GM13977 (cell line): ENCODE results near the gene RRAGD.
A peak's percentile ranks its signal among the peaks of the same experiment; 100 is the strongest.

ENCODE experiments used
- DNase-seq: peaks from one replicate; pipeline ENCODE4 v3.0.0; 2012; ENCODE audit warnings: low spot score
- CTCF ChIP-seq: IDR thresholded peaks from 2 replicates; pipeline ENCODE4 v1.5.1; 2012; ENCODE audit warnings: mild to moderate bottlenecking, control low read depth; ENCODE audit not compliant: insufficient read depth; ENCODE audit errors: extremely low read depth, missing control alignments
- in situ Hi-C: fragments of 300-500 bp; cut with MboI; formaldehyde crosslinking; loops from one replicate; pipeline ENCODE4 v1.12.0; 2022; ENCODE audit warnings: low sequenced_read_pairs, low pct_unique_long_range_greater_than_20kb, mixed read lengths, inconsistent platforms; ENCODE audit not compliant: unreplicated experiment

The RRAGD gene

DNA sequence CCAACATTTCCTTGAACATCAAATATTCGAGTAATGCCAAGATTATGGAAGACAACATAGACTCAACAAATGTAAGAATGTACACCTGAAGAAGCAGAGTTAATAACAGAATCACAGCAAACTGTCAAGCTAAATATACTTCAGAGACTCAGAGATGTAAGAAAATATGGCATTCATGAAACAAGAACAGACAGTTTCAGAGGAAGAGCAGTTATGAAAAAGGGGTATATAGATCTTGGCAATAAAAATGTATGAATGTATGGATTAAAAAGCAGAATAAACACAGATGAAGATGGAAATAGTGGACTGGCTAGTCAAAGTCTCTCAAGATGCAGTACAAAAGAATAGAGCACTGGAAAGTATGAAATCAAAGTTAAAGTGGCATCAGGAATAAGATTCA is 18.4 kb downstream of the RRAGD start:
- no peak for DNase-seq
- in situ Hi-C loops = loop anchor here (25.0 kb wide), 1 partner anchor 406 kb away; no protein-coding TSS in a partner anchor
- no peak for TF ChIP-seq CTCF

GRCh38 chr6:89392823-89393222 is 19.2 kb downstream of the RRAGD start:
- TF ChIP-seq CTCF = no peak
- in situ Hi-C loops = loop anchor here (25.0 kb wide), 1 partner anchor 406 kb away; no protein-coding TSS in a partner anchor
- DNase-seq = no peak

- TF ChIP-seq CTCF = no peak
- no peak for DNase-seq
- in situ Hi-C loops = loop anchor here (25.0 kb wide), 1 partner anchor 402 kb away; no protein-coding TSS in a partner anchor
Observed at GRCh38 chr6:89388846-89389245, 23.2 kb downstream of the RRAGD start.

DNA sequence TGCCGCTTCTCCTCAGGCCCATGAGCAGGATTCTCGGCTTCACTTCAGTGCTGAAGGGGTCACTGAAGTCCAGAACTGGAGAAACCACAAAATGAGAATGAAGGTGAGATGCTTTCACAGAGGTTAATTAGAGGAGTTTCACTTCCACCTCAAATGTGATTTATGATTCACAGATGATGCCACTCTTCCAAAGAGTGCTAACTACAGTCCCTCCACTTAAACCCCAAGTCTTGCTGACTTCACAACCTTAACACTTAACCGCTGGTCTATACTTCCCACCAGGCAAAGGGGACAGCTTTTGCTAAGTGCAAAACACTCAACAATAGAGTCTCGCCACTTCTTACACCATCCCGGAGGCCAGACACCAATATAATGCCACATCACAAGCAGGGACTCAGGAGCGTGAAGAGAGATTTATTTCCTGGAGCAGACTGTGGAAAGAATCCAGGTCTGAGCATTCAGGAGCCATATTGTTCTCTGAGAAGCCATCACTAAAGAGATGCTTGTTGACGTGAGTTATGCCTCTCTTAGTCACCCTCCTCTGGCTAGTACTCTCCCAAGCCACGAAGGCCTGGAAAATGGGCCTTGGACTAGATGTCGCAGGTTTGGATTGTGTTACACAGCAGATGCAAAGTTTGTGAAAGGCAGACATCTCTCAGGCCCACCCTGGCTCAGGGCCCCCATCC is 24.4 kb downstream of the RRAGD start:
- TF ChIP-seq CTCF = no peak
- in situ Hi-C loops = loop anchor here (25.0 kb wide), 1 partner anchor 400 kb away; no protein-coding TSS in a partner anchor
- DNase-seq = peak; percentile 59

- TF ChIP-seq CTCF = no peak
- in situ Hi-C loops = loop anchor here (25.0 kb wide), 1 partner anchor 400 kb away; no protein-coding TSS in a partner anchor
- no peak for DNase-seq
Observed at GRCh38 chr6:89386917-89387491, 25.1 kb downstream of the RRAGD start.

GRCh38 chr6:89385846-89386245 is 26.2 kb downstream of the RRAGD start:
- TF ChIP-seq CTCF = no peak
- in situ Hi-C loops = loop anchor here (25.0 kb wide), 1 partner anchor 399 kb away; no protein-coding TSS in a partner anchor
- no peak for DNase-seq
